TTC549 (cell line): ENCODE results near the gene FAM177B.
A peak's percentile ranks its signal among the peaks of the same experiment; 100 is the strongest.

Experiments used
- FAIRE-seq: peaks from 2 replicates; lab custom pipeline; 2012; peaks lifted over from hg19 to GRCh38; lab: Jason Lieb, UNC

Gene FAM177B

GRCh38 chr1:222786121-222786520 lies 49.1 kb downstream of the FAM177B start:
- FAIRE-seq = no peak

GRCh38 chr1:222787729-222788128 lies 50.7 kb downstream of the FAM177B start:
- no peak for FAIRE-seq

- no peak for FAIRE-seq
Measured at GRCh38 chr1:222788402-222789156, 51.6 kb downstream of the FAM177B start.

- no peak for FAIRE-seq
Measured at GRCh38 chr1:222790115-222790514, 53.1 kb downstream of the FAM177B start.

- no peak for FAIRE-seq
Measured at GRCh38 chr1:222790520-222790919, 53.5 kb downstream of the FAM177B start.

GRCh38 chr1:222791006-222791710 lies 54.2 kb downstream of the FAM177B start:
- FAIRE-seq = no peak

- peak; percentile 97 for FAIRE-seq
Measured at GRCh38 chr1:222792744-222793143, 55.7 kb downstream of the FAM177B start.

GRCh38 chr1:222794656-222795474 lies 57.9 kb downstream of the FAM177B start:
- no peak for FAIRE-seq

GRCh38 chr1:222798116-222798515 lies 61.1 kb downstream of the FAM177B start:
- FAIRE-seq = no peak

GRCh38 chr1:222798975-222799374 lies 62.0 kb downstream of the FAM177B start:
- no peak for FAIRE-seq
